B cell (primary cell): ENCODE data around the gene FARP1.

ENCODE experiments used
- EZH2 ChIP-seq: IDR thresholded peaks from 2 replicates; pipeline ENCODE4 v1.6.1; 2012; ENCODE audit warnings: borderline replicate concordance, low read depth, mild to moderate bottlenecking, moderate library complexity, low read length; ENCODE audit not compliant: insufficient read depth, poor library complexity, severe bottlenecking
- TF ChIP-seq, protein P1 (sequence below): fragments of 200-600 bp; IDR thresholded peaks from one replicate; pipeline ENCODE4 v1.8.0; 2022; ENCODE audit warnings: antibody characterized with exemption, mild to moderate bottlenecking

- TF ChIP-seq, protein P1, sequence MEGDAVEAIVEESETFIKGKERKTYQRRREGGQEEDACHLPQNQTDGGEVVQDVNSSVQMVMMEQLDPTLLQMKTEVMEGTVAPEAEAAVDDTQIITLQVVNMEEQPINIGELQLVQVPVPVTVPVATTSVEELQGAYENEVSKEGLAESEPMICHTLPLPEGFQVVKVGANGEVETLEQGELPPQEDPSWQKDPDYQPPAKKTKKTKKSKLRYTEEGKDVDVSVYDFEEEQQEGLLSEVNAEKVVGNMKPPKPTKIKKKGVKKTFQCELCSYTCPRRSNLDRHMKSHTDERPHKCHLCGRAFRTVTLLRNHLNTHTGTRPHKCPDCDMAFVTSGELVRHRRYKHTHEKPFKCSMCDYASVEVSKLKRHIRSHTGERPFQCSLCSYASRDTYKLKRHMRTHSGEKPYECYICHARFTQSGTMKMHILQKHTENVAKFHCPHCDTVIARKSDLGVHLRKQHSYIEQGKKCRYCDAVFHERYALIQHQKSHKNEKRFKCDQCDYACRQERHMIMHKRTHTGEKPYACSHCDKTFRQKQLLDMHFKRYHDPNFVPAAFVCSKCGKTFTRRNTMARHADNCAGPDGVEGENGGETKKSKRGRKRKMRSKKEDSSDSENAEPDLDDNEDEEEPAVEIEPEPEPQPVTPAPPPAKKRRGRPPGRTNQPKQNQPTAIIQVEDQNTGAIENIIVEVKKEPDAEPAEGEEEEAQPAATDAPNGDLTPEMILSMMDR, result no peak
- TF ChIP-seq EZH2, result no peak
Measured at GRCh38 chr13:98213354-98213753, 70.5 kb downstream of the FARP1 start.
